Measurements from ENCODE around the gene SLC26A2. TPM values are rescaled to one million over a fixed set of nuclear protein-coding genes. Genes with fewer than 3 reads are reported as not detected.

Gene SLC26A2
- total and polyA plus RNA-seq, 2 experiments from 2014 or later, result 6.2 to 11.1 TPM

GRCh38 chr5:149998281-149998680 is 37.7 kb downstream of the SLC26A2 start:
- no peak overlapping the region for H2AFZ ChIP-seq
- H3K4me1 ChIP-seq (ENCODE audit: insufficient read depth), result peaks cover 32% of the 10 kb centered on the region
- no peaks in the 10 kb centered on the region for H4K20me1 ChIP-seq (ENCODE audit: insufficient read depth)
- H3F3A ChIP-seq (ENCODE audit: insufficient read depth), result peaks cover 37% of the 10 kb centered on the region
- H3K4me2 ChIP-seq (ENCODE audit: unreplicated experiment), result no peak overlapping the region
- no peaks in the 10 kb centered on the region for H3K36me3 ChIP-seq (ENCODE audit: low read depth)
- H3K79me2 ChIP-seq (ENCODE audit: insufficient read depth), result peaks cover 43% of the 10 kb centered on the region
- no peak overlapping the region for H3K4me3 ChIP-seq
- in situ Hi-C loops (cut with MboI), result no loop called here
- no peak overlapping the region for H3K27ac ChIP-seq
- no peaks in the 10 kb centered on the region for H3K27me3 ChIP-seq (replicated peaks; ENCODE audit: insufficient read depth)
- 98 to 99% methylated on average over 3 of the region's 3 CpGs for WGBS, 2 experiments (ENCODE audit: low coverage in 1 of 2, low lambda C conversion rate in 2 of 2, missing lambda C conversion rate in 2 of 2)
- H3K9me3 ChIP-seq (ENCODE audit: low read depth), result no peaks in the 10 kb centered on the region
- TF ChIP-seq EZH2 (IDR thresholded peaks at IDR 0.05; ENCODE audit: insufficient read depth, poor library complexity, severe bottlenecking) (no peak), EZH2phosphoT487 (IDR thresholded peaks at IDR 0.05; ENCODE audit: insufficient read depth, low read depth) (no peak)
- no peak overlapping the region for H3K9ac ChIP-seq
- no peaks in the 10 kb centered on the region for H3K9me2 ChIP-seq (ENCODE audit: insufficient read depth)
- DNase-seq, result no peak

GRCh38 chr5:149999359-149999758 is 38.8 kb downstream of the SLC26A2 start:
- Histone ChIP-seq H3K4me1 (ENCODE audit: insufficient read depth) (peaks cover 28% of the 10 kb centered on the region), H3K27ac (peak overlapping the region; percentile 89), H3K79me2 (ENCODE audit: insufficient read depth) (peaks cover 54% of the 10 kb centered on the region), H3K4me2 (ENCODE audit: unreplicated experiment) (peak overlapping the region; percentile 96), H3K9ac (peak overlapping the region; percentile 95), H4K20me1 (ENCODE audit: insufficient read depth) (no peaks in the 10 kb centered on the region), H3K9me2 (ENCODE audit: insufficient read depth) (no peaks in the 10 kb centered on the region), H3K9me3 (ENCODE audit: low read depth) (no peaks in the 10 kb centered on the region), H3K4me3 (peak overlapping the region; percentile 86), H2AFZ (peak overlapping the region; percentile 66), H3K27me3 (replicated peaks; ENCODE audit: insufficient read depth) (no peaks in the 10 kb centered on the region), H3F3A (ENCODE audit: insufficient read depth) (peaks cover 31% of the 10 kb centered on the region), H3K36me3 (ENCODE audit: low read depth) (no peaks in the 10 kb centered on the region)
- peak; percentile 4 for DNase-seq
- in situ Hi-C loops (cut with MboI), result no loop called here
- 96% methylated on average over 3 of the region's 3 CpGs for WGBS, 2 experiments (ENCODE audit: low coverage in 1 of 2, low lambda C conversion rate in 2 of 2, missing lambda C conversion rate in 2 of 2)
- no peak for TF ChIP-seq EZH2phosphoT487 (IDR thresholded peaks at IDR 0.05; ENCODE audit: insufficient read depth, low read depth)
- no peak for TF ChIP-seq EZH2 (IDR thresholded peaks at IDR 0.05; ENCODE audit: insufficient read depth, poor library complexity, severe bottlenecking)

GRCh38 chr5:149999866-150000255 is 39.3 kb downstream of the SLC26A2 start:
- H3K79me2 ChIP-seq (ENCODE audit: insufficient read depth), result peaks cover 59% of the 10 kb centered on the region
- H3F3A ChIP-seq (ENCODE audit: insufficient read depth), result peaks cover 26% of the 10 kb centered on the region
- H3K9me2 ChIP-seq (ENCODE audit: insufficient read depth), result no peaks in the 10 kb centered on the region
- H3K4me1 ChIP-seq (ENCODE audit: insufficient read depth), result peaks cover 23% of the 10 kb centered on the region
- H3K27ac ChIP-seq, result peak overlapping the region; percentile 89
- peak overlapping the region; percentile 66 for H2AFZ ChIP-seq
- peak overlapping the region; percentile 95 for H3K9ac ChIP-seq
- H3K27me3 ChIP-seq (replicated peaks; ENCODE audit: insufficient read depth), result no peaks in the 10 kb centered on the region
- 0 out of 2 replicates have a peak, but pooled peaks cover 3% of the 10 kb centered on the region for H3K36me3 ChIP-seq (ENCODE audit: low read depth)
- in situ Hi-C loops (cut with MboI), result no loop called here
- no peaks in the 10 kb centered on the region for H4K20me1 ChIP-seq (ENCODE audit: insufficient read depth)
- no peaks in the 10 kb centered on the region for H3K9me3 ChIP-seq (ENCODE audit: low read depth)
- WGBS, 2 experiments (ENCODE audit: low coverage in 1 of 2, low lambda C conversion rate in 2 of 2, missing lambda C conversion rate in 2 of 2), result 2 to 4% methylated on average over 7 of the region's 7 CpGs
- DNase-seq, result no peak
- H3K4me2 ChIP-seq (ENCODE audit: unreplicated experiment), result peak overlapping the region; percentile 96
- peak overlapping the region; percentile 86 for H3K4me3 ChIP-seq
- no peak for TF ChIP-seq EZH2phosphoT487 (IDR thresholded peaks at IDR 0.05; ENCODE audit: insufficient read depth, low read depth)
- TF ChIP-seq EZH2 (IDR thresholded peaks at IDR 0.05; ENCODE audit: insufficient read depth, poor library complexity, severe bottlenecking), result no peak

- Histone ChIP-seq H3K9ac (peak within 1 kb of the TSS; percentile 95), H3K4me2 (ENCODE audit: unreplicated experiment) (peak within 1 kb of the TSS; percentile 96), H3K9me3 (ENCODE audit: low read depth) (no peaks in the 10 kb centered on the region), H3K79me2 (ENCODE audit: insufficient read depth) (peaks cover 65% of the 10 kb centered on the region), H3K36me3 (ENCODE audit: low read depth) (0 out of 2 replicates have a peak, but pooled peaks cover 5% of the 10 kb centered on the region), H3F3A (ENCODE audit: insufficient read depth) (peaks cover 25% of the 10 kb centered on the region), H3K4me1 (ENCODE audit: insufficient read depth) (peaks cover 23% of the 10 kb centered on the region), H3K9me2 (ENCODE audit: insufficient read depth) (no peaks in the 10 kb centered on the region), H4K20me1 (ENCODE audit: insufficient read depth) (no peaks in the 10 kb centered on the region), H3K4me3 (peak within 1 kb of the TSS; percentile 86), H2AFZ (peak within 1 kb of the TSS; percentile 66), H3K27ac (peak within 1 kb of the TSS; percentile 89), H3K27me3 (replicated peaks; ENCODE audit: insufficient read depth) (no peaks in the 10 kb centered on the region)
- 1 to 2% methylated on average over 42 to 70 of the region's 72 CpGs for WGBS, 2 experiments (ENCODE audit: low coverage in 1 of 2, low lambda C conversion rate in 2 of 2, missing lambda C conversion rate in 2 of 2)
- DNase-seq, result peak; percentile 96
- no peak for TF ChIP-seq EZH2 (IDR thresholded peaks at IDR 0.05; ENCODE audit: insufficient read depth, poor library complexity, severe bottlenecking)
- TF ChIP-seq EZH2phosphoT487 (IDR thresholded peaks at IDR 0.05; ENCODE audit: insufficient read depth, low read depth), result no peak
- in situ Hi-C loops (cut with MboI), result no loop called here
These were observed 39.9 kb downstream of the SLC26A2 start, which contains the start of the genes HMGXB3 and TIGD6 for GRCh38 chr5:150000256-150000989. Gene HMGXB3 (plus strand): TSS chr5:150000739. CDS start chr5:150004853, 4,114 bp downstream. Gene TIGD6 (minus strand): TSS chr5:150000654. CDS start chr5:149996348, 4,306 bp downstream.

All from GM23248 (cell line).